Tibial nerve (tissue), 4 donors: ENCODE results near the gene PAEP. TPM values are rescaled to one million over a fixed set of nuclear protein-coding genes. Genes with fewer than 3 reads are reported as not detected.
"Not testable (repeated sequence)": the region's sequence is repeated elsewhere in the genome, so short reads cannot be mapped to it uniquely, and the experiment has no call there.

ENCODE experiments used
- DNase-seq, 2 donors: peaks; one replicate each; pipeline ENCODE4 v3.0.0-alpha.2; 2019; ENCODE audit warnings: low spot score in 2 of 2
- H3K27ac ChIP-seq, 4 donors: fragments of 200-600 bp; sonication (generic) in 3 of 4; one replicate each; pipeline ENCODE4 v1.5.1; 2017 to 2019; ENCODE audit warnings: mild to moderate bottlenecking in 1 of 4
- H3K27me3 ChIP-seq, 2 donors: fragments of 200-600 bp; sonication (generic) in 1 of 2; one replicate each; pipeline versions ENCODE4 v1.5.1 to v1.6.0; 2017 to 2019
- H3K36me3 ChIP-seq, 3 donors: fragments of 200-600 bp; sonication (generic); one replicate each; pipeline ENCODE4 v1.5.1; 2018 to 2019
- H3K4me1 ChIP-seq, 4 donors: fragments of 200-600 bp; sonication (generic) in 3 of 4; one replicate each; pipeline ENCODE4 v1.5.1; 2017 to 2019
- H3K4me3 ChIP-seq, 4 donors: fragments of 200-600 bp; sonication (generic) in 3 of 4; one replicate each; pipeline ENCODE4 v1.5.1; 2017 to 2019; ENCODE audit warnings: mild to moderate bottlenecking in 1 of 4, moderate library complexity in 1 of 4
- H3K9me3 ChIP-seq, 4 donors: fragments of 200-600 bp; sonication (generic) in 3 of 4; one replicate each; pipeline ENCODE4 v1.5.1; 2017 to 2019
- EP300 ChIP-seq, 2 donors: sonication (generic); formaldehyde crosslinking; IDR thresholded peaks; one replicate each; pipeline ENCODE4 v1.6.1; 2017; ENCODE audit warnings: antibody characterized with exemption in 2 of 2, mild to moderate bottlenecking in 1 of 2
- POLR2A ChIP-seq, 2 donors: fragments of 450-650 bp; IDR thresholded peaks; one replicate each; pipeline ENCODE4 v1.6.1; 2017; ENCODE audit warnings: antibody characterized with exemption in 2 of 2, mild to moderate bottlenecking in 2 of 2, moderate library complexity in 2 of 2
- WGBS, 2 donors: methylation state at CpG; one replicate each; pipeline ENCODE4 v1.1.5; 2018; 5-methylcytosine and 5-hydroxymethylcytosine counted together
- total RNA-seq, 4 donors: library from RNA; depleted of rRNA; stranded (reverse); fragments of >200 nt; gene quantifications; one replicate each; pipeline ENCODE4 v1.1.0, GENCODE V29; 2016
- TF ChIP-seq, protein P1 (sequence below), 5 experiments: fragments of 200-600 bp in 3 of 5; fragments of 450-650 bp in 2 of 5; sonication (generic) in 3 of 5; IDR thresholded peaks; one replicate each; pipeline ENCODE4 v1.5.1; 2016 to 2019; ENCODE audit warnings: antibody characterized with exemption in 5 of 5, mild to moderate bottlenecking in 3 of 5, moderate library complexity in 2 of 5

PAEP gene
- not detected for total RNA-seq

DNA sequence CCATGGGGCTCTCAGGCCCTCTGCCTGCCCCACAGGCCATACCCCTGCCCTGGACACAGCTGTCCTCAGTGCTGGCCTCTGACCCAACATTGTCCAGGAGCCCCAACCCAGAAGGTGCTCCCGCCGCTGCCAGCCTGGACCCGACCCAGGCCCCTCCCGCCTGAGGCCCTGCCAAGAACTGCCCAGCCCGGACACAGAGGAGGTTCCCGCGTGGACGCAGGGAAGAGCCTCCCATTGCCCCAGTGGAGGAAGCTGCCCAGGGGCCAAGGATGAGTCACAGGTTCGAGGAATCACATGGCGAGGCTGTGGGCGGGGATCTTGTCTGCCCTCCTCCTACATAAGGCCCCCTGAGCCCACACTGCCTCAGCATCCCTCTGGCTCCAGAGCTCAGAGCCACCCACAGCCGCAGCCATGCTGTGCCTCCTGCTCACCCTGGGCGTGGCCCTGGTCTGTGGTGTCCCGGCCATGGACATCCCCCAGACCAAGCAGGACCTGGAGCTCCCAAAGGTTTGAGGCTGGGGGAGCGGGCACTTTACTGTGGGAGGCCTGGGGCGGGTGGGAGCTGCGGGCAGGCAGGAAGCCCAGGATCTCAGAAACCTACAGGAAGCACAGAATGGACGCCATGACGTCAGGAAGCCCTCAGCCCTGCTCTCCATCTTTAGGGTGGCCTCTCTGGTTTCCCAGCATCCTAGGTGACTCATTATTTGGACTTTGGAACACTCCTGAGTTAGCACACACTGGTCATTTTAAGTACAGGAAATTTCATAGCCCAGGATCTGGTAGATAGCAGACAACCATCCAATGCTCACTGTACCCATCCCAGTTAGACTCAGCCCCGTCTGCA, at the start of gene PAEP:
Gene PAEP (plus strand): TSS at position 366 of the 844 bp plus-strand sequence.
- no peak for TF ChIP-seq EP300 (IDR thresholded peaks at IDR 0.05)
- TF ChIP-seq, protein P1, sequence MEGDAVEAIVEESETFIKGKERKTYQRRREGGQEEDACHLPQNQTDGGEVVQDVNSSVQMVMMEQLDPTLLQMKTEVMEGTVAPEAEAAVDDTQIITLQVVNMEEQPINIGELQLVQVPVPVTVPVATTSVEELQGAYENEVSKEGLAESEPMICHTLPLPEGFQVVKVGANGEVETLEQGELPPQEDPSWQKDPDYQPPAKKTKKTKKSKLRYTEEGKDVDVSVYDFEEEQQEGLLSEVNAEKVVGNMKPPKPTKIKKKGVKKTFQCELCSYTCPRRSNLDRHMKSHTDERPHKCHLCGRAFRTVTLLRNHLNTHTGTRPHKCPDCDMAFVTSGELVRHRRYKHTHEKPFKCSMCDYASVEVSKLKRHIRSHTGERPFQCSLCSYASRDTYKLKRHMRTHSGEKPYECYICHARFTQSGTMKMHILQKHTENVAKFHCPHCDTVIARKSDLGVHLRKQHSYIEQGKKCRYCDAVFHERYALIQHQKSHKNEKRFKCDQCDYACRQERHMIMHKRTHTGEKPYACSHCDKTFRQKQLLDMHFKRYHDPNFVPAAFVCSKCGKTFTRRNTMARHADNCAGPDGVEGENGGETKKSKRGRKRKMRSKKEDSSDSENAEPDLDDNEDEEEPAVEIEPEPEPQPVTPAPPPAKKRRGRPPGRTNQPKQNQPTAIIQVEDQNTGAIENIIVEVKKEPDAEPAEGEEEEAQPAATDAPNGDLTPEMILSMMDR (IDR thresholded peaks at IDR 0.05) = no peak
- no peak for TF ChIP-seq POLR2A (IDR thresholded peaks at IDR 0.05)
- Histone ChIP-seq H3K27me3 (no peaks in the 10 kb centered on the region), H3K4me1 (no peaks in the 10 kb centered on the region), H3K4me3 (no peak within 1 kb of the TSS), H3K9me3 (peaks cover 0 to 29% (median 0%) of the 10 kb centered on the region in 4 donors), H3K27ac (no peak within 1 kb of the TSS), H3K36me3 (no peaks in the 10 kb centered on the region)
- DNase-seq = no peak
- 80 to 84% methylated on average over 17 of the region's 20 CpGs for WGBS, 2 donors

DNA sequence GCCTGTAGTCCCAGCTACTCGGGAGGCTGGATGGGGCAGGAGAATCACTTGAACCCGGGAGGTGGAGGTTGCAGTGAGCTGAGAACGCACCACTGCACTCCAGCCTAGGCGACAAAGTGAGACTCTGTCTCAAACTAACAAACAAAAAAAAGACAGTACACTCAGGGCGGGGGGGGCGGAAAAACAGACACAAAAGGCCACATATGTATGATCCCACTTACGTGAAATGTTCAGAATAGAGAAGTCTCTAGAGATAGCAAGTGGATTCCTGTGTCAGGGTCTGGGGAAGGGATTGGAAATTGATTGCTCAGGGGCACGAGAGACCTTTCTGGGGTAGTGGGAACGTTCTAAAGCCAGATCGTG, 49.3 kb upstream of the PAEP start:
- Histone ChIP-seq H3K9me3 (peaks cover 0 to 25% (median 0%) of the 10 kb centered on the region in 4 donors), H3K36me3 (no peaks in the 10 kb centered on the region), H3K4me3 (no peak overlapping the region), H3K27ac (no peak overlapping the region), H3K4me1 (no peaks in the 10 kb centered on the region), H3K27me3 (peaks cover 0 to 1% of the 10 kb centered on the region in 2 donors)
- TF ChIP-seq, protein P1 (IDR thresholded peaks at IDR 0.05) = no peak
- no peak for TF ChIP-seq POLR2A (IDR thresholded peaks at IDR 0.05)
- TF ChIP-seq EP300 (IDR thresholded peaks at IDR 0.05) = no peak
- 77 to 79% methylated on average over 10 of the region's 10 CpGs for WGBS, 2 donors
- DNase-seq = no peak

DNA sequence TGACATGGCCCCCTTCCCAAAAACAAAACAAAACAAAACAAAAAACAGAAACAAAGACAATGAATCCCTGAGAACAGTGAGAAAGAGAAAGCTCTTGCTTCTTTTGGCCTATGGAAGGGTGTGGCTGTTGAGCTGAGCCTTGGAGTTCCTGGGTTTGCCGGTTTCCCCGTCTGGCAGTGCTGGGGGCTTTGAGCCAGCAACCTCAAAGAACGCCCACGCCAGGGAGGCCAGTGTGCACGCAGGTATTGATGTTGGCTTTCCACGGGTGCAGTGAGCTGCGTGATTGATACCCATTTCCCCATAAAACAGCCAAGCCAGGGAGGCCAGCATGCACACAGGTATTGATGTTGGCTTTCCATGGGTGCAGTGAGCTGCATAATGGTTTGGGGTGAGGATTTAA, 48.7 kb upstream of the PAEP start:
- 59 to 65% methylated on average over 7 of the region's 7 CpGs for WGBS, 2 donors
- Histone ChIP-seq H3K27ac (no peak overlapping the region), H3K4me1 (no peaks in the 10 kb centered on the region), H3K27me3 (peaks cover 0 to 6% of the 10 kb centered on the region in 2 donors), H3K9me3 (peaks cover 0 to 22% (median 0%) of the 10 kb centered on the region in 4 donors), H3K4me3 (no peak overlapping the region), H3K36me3 (no peaks in the 10 kb centered on the region)
- no peak for DNase-seq
- TF ChIP-seq, protein P1 (IDR thresholded peaks at IDR 0.05) = no peak
- TF ChIP-seq EP300 (IDR thresholded peaks at IDR 0.05) (no peak), POLR2A (IDR thresholded peaks at IDR 0.05) (no peak)

DNA sequence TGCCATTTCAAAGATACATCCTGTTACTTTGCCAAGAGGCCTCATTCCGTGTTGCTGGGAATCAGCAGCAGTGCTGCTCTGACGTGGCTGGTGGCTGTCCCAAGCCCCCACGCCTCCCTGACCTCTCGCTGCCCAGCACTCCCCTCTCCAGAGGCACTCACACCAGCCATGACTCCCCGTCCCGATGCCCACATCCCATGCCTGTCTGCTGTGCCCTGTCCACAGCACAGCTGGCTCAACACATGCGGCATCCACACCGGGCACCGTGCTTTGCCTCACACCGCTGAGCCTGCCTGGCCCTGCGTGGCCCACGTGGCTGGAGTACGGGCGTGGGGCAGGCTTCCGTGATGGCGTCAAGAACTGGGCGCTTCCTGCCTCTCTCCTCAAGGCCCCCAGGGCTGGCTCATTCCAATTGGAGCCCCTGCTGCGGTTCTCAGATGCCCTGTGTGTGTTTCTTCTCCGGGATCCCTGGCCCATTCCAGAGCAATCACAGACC, 48.2 kb upstream of the PAEP start:
- TF ChIP-seq POLR2A (IDR thresholded peaks at IDR 0.05) = no peak
- TF ChIP-seq, protein P1 (IDR thresholded peaks at IDR 0.05) = no peak
- TF ChIP-seq EP300 (IDR thresholded peaks at IDR 0.05) = no peak
- peaks cover 0 to 6% of the 10 kb centered on the region in 2 donors for H3K27me3 ChIP-seq
- 80 to 83% methylated on average over 19 of the region's 19 CpGs for WGBS, 2 donors
- no peak overlapping the region for H3K4me3 ChIP-seq
- no peaks in the 10 kb centered on the region for H3K4me1 ChIP-seq
- DNase-seq = no peak
- no peak overlapping the region for H3K27ac ChIP-seq
- peaks cover 0 to 17% (median 0%) of the 10 kb centered on the region in 4 donors for H3K9me3 ChIP-seq
- H3K36me3 ChIP-seq = no peaks in the 10 kb centered on the region

DNA sequence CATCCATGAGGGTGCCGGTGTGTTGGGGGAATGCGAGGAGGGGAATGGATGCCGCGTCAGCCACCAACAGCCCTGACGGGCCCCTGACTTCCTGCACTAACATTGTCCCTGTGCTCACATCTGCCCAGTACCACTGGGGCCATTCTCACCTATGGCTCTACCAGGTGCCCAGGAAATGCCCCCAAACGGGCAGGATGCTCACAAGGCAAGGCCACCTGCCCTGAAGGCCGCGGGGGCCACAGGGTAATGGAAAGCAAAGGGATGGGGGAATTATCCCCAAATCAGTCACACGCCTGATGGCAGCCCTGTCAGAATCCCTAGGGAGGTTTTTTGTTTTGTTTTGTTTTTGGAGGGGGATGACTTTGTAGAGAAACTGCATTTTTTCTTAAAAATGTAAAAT, 47.6 kb upstream of the PAEP start:
- H3K4me3 ChIP-seq, H3K4me1 ChIP-seq, H3K27me3 ChIP-seq, H3K27ac ChIP-seq, H3K36me3 ChIP-seq, DNase-seq: not testable (repeated sequence)
- H3K9me3 ChIP-seq = peaks cover 0 to 12% (median 0%) of the 10 kb centered on the region in 4 donors
- WGBS, 2 donors = 91 to 92% methylated on average over 5 to 9 of the region's 9 CpGs
